Thoracic aorta (tissue), 2 donors: ENCODE measurements around the gene LHX6. TPM values are rescaled to one million over a fixed set of nuclear protein-coding genes. Genes with fewer than 3 reads are reported as not detected.
A peak's percentile ranks its signal among the peaks of the same experiment; 100 is the strongest.

Source experiments
- ATAC-seq: fragments of 150-250 bp; one replicate; pipeline ENCODE4 v1.8.0; 2017; ENCODE audit warnings: low read depth; ENCODE audit not compliant: insufficient number of reproducible peaks, low FRiP score
- DNase-seq: peaks from one replicate; pipeline ENCODE4 v3.0.0-alpha.2; 2020; ENCODE audit warnings: low spot score
- H3K27ac ChIP-seq, 2 donors: fragments of 200-600 bp; sonication (generic); 1 replicate in 1 of 2; 2 replicates in 1 of 2; pipeline ENCODE4 v1.5.1; 2016; ENCODE audit warnings: mild to moderate bottlenecking in 2 of 2, moderate library complexity in 2 of 2
- H3K27me3 ChIP-seq: fragments of 200-600 bp; sonication (generic); replicated peaks from 2 replicates; pipeline ENCODE4 v1.6.0; 2016; ENCODE audit warnings: mild to moderate bottlenecking; ENCODE audit not compliant: insufficient read depth
- H3K36me3 ChIP-seq: fragments of 200-600 bp; sonication (generic); one replicate; pipeline ENCODE4 v1.5.1; 2016
- H3K4me1 ChIP-seq, 2 donors: fragments of 200-600 bp; sonication (generic); 1 replicate in 1 of 2; 2 replicates in 1 of 2; pipeline versions ENCODE4 v1.5.1 to v1.6.0; 2016; ENCODE audit warnings: low read depth in 2 of 2, mild to moderate bottlenecking in 1 of 2; ENCODE audit not compliant: control insufficient read depth in 1 of 2
- H3K4me3 ChIP-seq: fragments of 200-600 bp; sonication (generic); 2 replicates; pipeline ENCODE4 v1.5.1; 2016; ENCODE audit warnings: mild to moderate bottlenecking
- H3K9me3 ChIP-seq: fragments of 200-600 bp; sonication (generic); 2 replicates; pipeline ENCODE4 v1.5.1; 2016
- CTCF ChIP-seq: fragments of 200-600 bp; sonication (generic); IDR thresholded peaks from one replicate; pipeline ENCODE4 v1.5.1; 2019; ENCODE audit warnings: antibody characterized with exemption
- total RNA-seq, 2 donors: library from RNA; depleted of rRNA; stranded (reverse); fragments of >200 nt; gene quantifications; one replicate each; pipeline versions ENCODE4 v1.1.0 to v1.2.3, GENCODE V29; 2016

Gene LHX6
- total RNA-seq, result 1 to 10 TPM; 5.0 to 6.5 TPM

GRCh38 chr9:122228568-122229484, at the start of gene LHX6:
TSS of gene LHX6 (minus strand) at chr9:122228957. CDS start at chr9:122228740, 217 bp downstream.
- no peak for TF ChIP-seq CTCF
- Histone ChIP-seq H3K27ac (no peak within 1 kb of the TSS), H3K27me3 (peaks cover 37% of the 10 kb centered on the region), H3K4me1 (peaks cover 8 to 34% of the 10 kb centered on the region in 2 donors), H3K9me3 (no peaks in the 10 kb centered on the region), H3K4me3 (peak within 1 kb of the TSS; percentile 67), H3K36me3 (no peaks in the 10 kb centered on the region)
- ATAC-seq (no peak), DNase-seq (no peak)

- no peaks in the 10 kb centered on the region for H3K4me1 ChIP-seq
- H3K27me3 ChIP-seq, result no peaks in the 10 kb centered on the region
- no peak overlapping the region for H3K4me3 ChIP-seq
- DNase-seq, result no peak
- TF ChIP-seq CTCF, result no peak
- H3K9me3 ChIP-seq, result peaks cover 10% of the 10 kb centered on the region
- ATAC-seq, result no peak
- H3K36me3 ChIP-seq, result no peaks in the 10 kb centered on the region
- H3K27ac ChIP-seq, result no peak overlapping the region
These were observed 48.6 kb upstream of the LHX6 start for GRCh38 chr9:122277285-122277897.

GRCh38 chr9:122276096-122276495, 47.3 kb upstream of the LHX6 start:
- DNase-seq, result no peak
- Histone ChIP-seq H3K4me1 (no peaks in the 10 kb centered on the region), H3K36me3 (no peaks in the 10 kb centered on the region), H3K27me3 (no peaks in the 10 kb centered on the region), H3K4me3 (no peak overlapping the region), H3K9me3 (peaks cover 10% of the 10 kb centered on the region), H3K27ac (no peak overlapping the region)
- no peak for ATAC-seq
- no peak for TF ChIP-seq CTCF

GRCh38 chr9:122274055-122274454, 45.3 kb upstream of the LHX6 start:
- no peaks in the 10 kb centered on the region for H3K36me3 ChIP-seq
- peaks cover 10% of the 10 kb centered on the region for H3K9me3 ChIP-seq
- TF ChIP-seq CTCF, result no peak
- no peak for ATAC-seq
- no peak overlapping the region for H3K4me3 ChIP-seq
- H3K27ac ChIP-seq, result no peak overlapping the region
- no peak for DNase-seq
- H3K27me3 ChIP-seq, result no peaks in the 10 kb centered on the region
- H3K4me1 ChIP-seq, result no peaks in the 10 kb centered on the region

- ATAC-seq, result no peak
- no peak for TF ChIP-seq CTCF
- Histone ChIP-seq H3K27ac (no peak overlapping the region), H3K9me3 (no peaks in the 10 kb centered on the region), H3K36me3 (no peaks in the 10 kb centered on the region), H3K4me1 (peaks cover 11 to 22% of the 10 kb centered on the region in 2 donors), H3K27me3 (no peaks in the 10 kb centered on the region), H3K4me3 (no peak overlapping the region)
- DNase-seq, result no peak
These were observed 39.5 kb upstream of the LHX6 start for GRCh38 chr9:122268041-122268814.
